ENCODE results near the gene SLC35B2. TPM values are rescaled to one million over a fixed set of nuclear protein-coding genes. Genes with fewer than 3 reads are reported as not detected.

The SLC35B2 gene
- total and polyA plus RNA-seq, 9 of the 15 experiments (the other 6 are each of a cell fraction or from before 2014, with no cell fraction given): 14.5 to 59.1 (median 47.1) TPM

DNA sequence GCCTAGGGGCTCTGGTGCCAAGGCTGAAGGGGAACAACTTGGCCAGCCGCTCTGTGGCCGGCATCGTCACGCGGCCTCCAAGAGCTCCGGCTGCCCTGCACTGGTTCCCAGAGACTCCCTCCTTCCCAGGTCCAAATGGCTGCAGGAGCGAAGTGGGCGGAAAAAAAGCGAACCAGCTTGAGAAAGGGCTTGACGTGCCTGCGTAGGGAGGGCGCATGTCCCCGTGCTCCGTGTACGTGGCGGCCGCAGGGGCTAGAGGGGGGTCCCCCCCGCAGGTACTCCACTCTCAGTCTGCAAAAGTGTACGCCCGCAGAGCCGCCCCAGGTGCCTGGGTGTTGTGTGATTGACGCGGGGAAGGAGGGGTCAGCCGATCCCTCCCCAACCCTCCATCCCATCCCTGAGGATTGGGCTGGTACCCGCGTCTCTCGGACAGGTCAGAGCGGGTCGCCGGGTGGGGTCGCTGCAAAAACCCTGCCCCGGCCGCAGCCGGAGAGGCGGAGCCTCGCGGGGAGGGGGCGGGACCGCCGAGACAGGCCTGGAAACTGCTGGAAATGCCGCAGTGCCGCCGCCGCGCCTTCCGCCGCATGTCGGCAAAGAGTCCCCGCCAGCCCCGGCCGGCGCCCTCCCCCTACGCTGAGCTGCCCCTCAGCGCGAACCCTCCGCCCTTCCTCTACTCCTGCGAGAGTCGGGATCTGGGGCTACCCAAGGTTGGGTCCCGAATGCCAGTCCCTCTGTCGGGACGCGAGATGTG, 11.2 kb downstream of the SLC35B2 start (continued):
- TF ChIP-seq EP300 (IDR thresholded peaks at IDR 0.05; ENCODE audit: low read length) (peak; percentile 72; the same call in 1 of the 2 replicates), SMAD3 (CRISPR knock-in tag; conservative IDR thresholded peaks at IDR 0.05) (no peak), ZFP36 (IDR thresholded peaks at IDR 0.05; ENCODE audit: low read depth, low read length, partially characterized antibody) (no peak), MXI1 (IDR thresholded peaks at IDR 0.05; ENCODE audit: low read depth, low read length) (0 out of 2 replicates have a peak, but pooled peaks have one; percentile 39), MIER1 (IDR thresholded peaks at IDR 0.05; ENCODE audit: low read depth) (peak; percentile 93), VEZF1 (CRISPR knock-in tag; IDR thresholded peaks at IDR 0.05) (peak; percentile 73), NONO (IDR thresholded peaks at IDR 0.05; ENCODE audit: low read depth in 2 of 2, low read length in 1 of 2) (peak in 1 of 2 experiments; percentile 50; a peak in 1 of 4 replicates), CTCF (IDR thresholded peaks at IDR 0.05 in 2 of 3, conservative IDR thresholded peaks at IDR 0.05 in 1 of 3; ENCODE audit: insufficient read depth in 2 of 3, low read depth in 1 of 3, low read length in 3 of 3) (peak; percentile 54 to 68 (median 60)), HNRNPUL1 (IDR thresholded peaks at IDR 0.05; ENCODE audit: low read length) (no peak), ZNF639 (CRISPR knock-in tag; conservative IDR thresholded peaks at IDR 0.05 in 1 of 2, IDR thresholded peaks at IDR 0.05 in 1 of 2) (peak in 1 of 2 experiments; percentile 75; a peak in 2 of 4 replicates), ARID1B (IDR thresholded peaks at IDR 0.05) (peak; percentile 31; the same call in 1 of the 2 replicates), NCOA4 (IDR thresholded peaks at IDR 0.05; ENCODE audit: partially characterized antibody) (no peak), RB1 (IDR thresholded peaks at IDR 0.05; ENCODE audit: low read depth) (peak; percentile 91)
- TF ChIP-seq, protein P1, sequence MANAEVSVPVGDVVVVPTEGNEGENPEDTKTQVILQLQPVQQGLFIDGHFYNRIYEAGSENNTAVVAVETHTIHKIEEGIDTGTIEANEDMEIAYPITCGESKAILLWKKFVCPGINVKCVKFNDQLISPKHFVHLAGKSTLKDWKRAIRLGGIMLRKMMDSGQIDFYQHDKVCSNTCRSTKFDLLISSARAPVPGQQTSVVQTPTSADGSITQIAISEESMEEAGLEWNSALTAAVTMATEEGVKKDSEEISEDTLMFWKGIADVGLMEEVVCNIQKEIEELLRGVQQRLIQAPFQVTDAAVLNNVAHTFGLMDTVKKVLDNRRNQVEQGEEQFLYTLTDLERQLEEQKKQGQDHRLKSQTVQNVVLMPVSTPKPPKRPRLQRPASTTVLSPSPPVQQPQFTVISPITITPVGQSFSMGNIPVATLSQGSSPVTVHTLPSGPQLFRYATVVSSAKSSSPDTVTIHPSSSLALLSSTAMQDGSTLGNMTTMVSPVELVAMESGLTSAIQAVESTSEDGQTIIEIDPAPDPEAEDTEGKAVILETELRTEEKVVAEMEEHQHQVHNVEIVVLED (CRISPR knock-in tag; IDR thresholded peaks at IDR 0.05): peak; percentile 37
- TF ChIP-seq, protein P2, sequence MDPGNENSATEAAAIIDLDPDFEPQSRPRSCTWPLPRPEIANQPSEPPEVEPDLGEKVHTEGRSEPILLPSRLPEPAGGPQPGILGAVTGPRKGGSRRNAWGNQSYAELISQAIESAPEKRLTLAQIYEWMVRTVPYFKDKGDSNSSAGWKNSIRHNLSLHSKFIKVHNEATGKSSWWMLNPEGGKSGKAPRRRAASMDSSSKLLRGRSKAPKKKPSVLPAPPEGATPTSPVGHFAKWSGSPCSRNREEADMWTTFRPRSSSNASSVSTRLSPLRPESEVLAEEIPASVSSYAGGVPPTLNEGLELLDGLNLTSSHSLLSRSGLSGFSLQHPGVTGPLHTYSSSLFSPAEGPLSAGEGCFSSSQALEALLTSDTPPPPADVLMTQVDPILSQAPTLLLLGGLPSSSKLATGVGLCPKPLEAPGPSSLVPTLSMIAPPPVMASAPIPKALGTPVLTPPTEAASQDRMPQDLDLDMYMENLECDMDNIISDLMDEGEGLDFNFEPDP (CRISPR knock-in tag; IDR thresholded peaks at IDR 0.05): no peak

Measured in K562 (cell line).